Karpas-422 (cell line): ENCODE data around the gene PLG. TPM values are rescaled to one million over a fixed set of nuclear protein-coding genes. Genes with fewer than 3 reads are reported as not detected.
"Not testable (repeated sequence)": the region's sequence is repeated elsewhere in the genome, so short reads cannot be mapped to it uniquely, and the experiment has no call there.

ENCODE experiments used
- DNase-seq: peaks from one replicate; pipeline ENCODE4 v3.0.0-alpha.2; 2015
- H2AFZ ChIP-seq: fragments of 200-600 bp; sonication (generic); 2 replicates; pipeline ENCODE4 v1.6.1; 2014; ENCODE audit warnings: antibody characterized with exemption, low read length, mixed read lengths
- H3K27ac ChIP-seq: fragments of 200-600 bp; sonication (generic); 2 replicates; pipeline ENCODE4 v1.5.1; 2014; ENCODE audit warnings: mild to moderate bottlenecking, low read length, moderate library complexity
- H3K27me3 ChIP-seq: fragments of 200-600 bp; sonication (generic); 2 replicates; pipeline ENCODE4 v1.6.1; 2014; ENCODE audit warnings: low read length, mixed read lengths
- H3K36me3 ChIP-seq: fragments of 200-600 bp; sonication (generic); 2 replicates; pipeline ENCODE4 v1.6.1; 2014; ENCODE audit warnings: low read length, mixed read lengths; ENCODE audit not compliant: insufficient read depth
- H3K4me1 ChIP-seq: fragments of 200-600 bp; sonication (generic); 2 replicates; pipeline ENCODE4 v1.6.1; 2014; ENCODE audit warnings: mild to moderate bottlenecking, low read length, mixed read lengths
- H3K4me2 ChIP-seq: fragments of 200-600 bp; sonication (generic); 2 replicates; pipeline ENCODE4 v1.6.1; 2014; ENCODE audit warnings: low read length, low read depth, mild to moderate bottlenecking; ENCODE audit not compliant: poor library complexity, severe bottlenecking
- H3K4me3 ChIP-seq: fragments of 200-600 bp; sonication (generic); 2 replicates; pipeline ENCODE4 v1.5.1; 2014; ENCODE audit warnings: mild to moderate bottlenecking, antibody characterized with exemption, low read length, mixed read lengths
- H3K79me2 ChIP-seq: fragments of 200-600 bp; sonication (generic); 2 replicates; pipeline ENCODE4 v1.6.1; 2014; ENCODE audit warnings: mild to moderate bottlenecking, low read length, mixed read lengths
- H3K9ac ChIP-seq: fragments of 200-600 bp; sonication (generic); 2 replicates; pipeline ENCODE4 v1.6.0; 2014; ENCODE audit warnings: low read length
- H3K9me2 ChIP-seq: fragments of 200-600 bp; sonication (generic), shearing (Covaris generic); replicated peaks from 2 replicates; pipeline ENCODE4 v1.6.0; 2014; ENCODE audit warnings: mild to moderate bottlenecking, low read length, moderate library complexity; ENCODE audit not compliant: insufficient read depth
- H3K9me3 ChIP-seq: fragments of 300-700, 200-600 bp; sonication (generic); 2 replicates; pipeline ENCODE4 v1.6.1; 2014; ENCODE audit warnings: low read length, mixed read lengths
- H4K20me1 ChIP-seq: fragments of 200-600 bp; sonication (generic); 2 replicates; pipeline ENCODE4 v1.6.1; 2014; ENCODE audit warnings: mild to moderate bottlenecking, antibody characterized with exemption, low read length, low read depth; ENCODE audit not compliant: insufficient read depth
- total RNA-seq: library from RNA; depleted of rRNA; stranded (reverse); fragments of >200 nt; shearing (Covaris generic); gene quantifications from 2 replicates; pipeline ENCODE4 v1.2.3, GENCODE V29; 2014; ENCODE audit warnings: low replicate concordance

PLG gene
- total RNA-seq, 1 experiment from 2014 or later, result not detected

GRCh38 chr6:160692369-160692959 is 9.6 kb upstream of the PLG start:
- Histone ChIP-seq H3K36me3 (no peaks in the 10 kb centered on the region), H3K79me2 (no peaks in the 10 kb centered on the region), H3K9me3 (no peaks in the 10 kb centered on the region), H3K27ac (no peak overlapping the region), H3K9me2 (no peaks in the 10 kb centered on the region), H3K4me2 (no peak overlapping the region), H4K20me1 (no peaks in the 10 kb centered on the region), H2AFZ (no peak overlapping the region), H3K9ac (no peak overlapping the region), H3K4me3 (no peak overlapping the region), H3K27me3 (no peaks in the 10 kb centered on the region), H3K4me1 (no peaks in the 10 kb centered on the region)
- peak; percentile 56 for DNase-seq

- H3K4me2 ChIP-seq, H3K9ac ChIP-seq, H3K27ac ChIP-seq, H4K20me1 ChIP-seq, H2AFZ ChIP-seq, H3K9me3 ChIP-seq, DNase-seq, H3K79me2 ChIP-seq, H3K4me3 ChIP-seq, H3K4me1 ChIP-seq, H3K36me3 ChIP-seq, H3K9me2 ChIP-seq, H3K27me3 ChIP-seq: not testable (repeated sequence)
These were observed 7.0 kb upstream of the PLG start for GRCh38 chr6:160695025-160695424.

- not testable (repeated sequence) for H4K20me1 ChIP-seq, H3K9me2 ChIP-seq, H3K79me2 ChIP-seq, H3K36me3 ChIP-seq, H3K4me2 ChIP-seq, DNase-seq, H3K9ac ChIP-seq, H2AFZ ChIP-seq, H3K9me3 ChIP-seq, H3K27me3 ChIP-seq, H3K4me1 ChIP-seq, H3K27ac ChIP-seq, H3K4me3 ChIP-seq
These were observed 6.4 kb upstream of the PLG start for GRCh38 chr6:160695622-160696021.

GRCh38 chr6:160696884-160697283 is 5.2 kb upstream of the PLG start:
- not testable (repeated sequence) for H3K4me1 ChIP-seq, H3K4me2 ChIP-seq, H3K36me3 ChIP-seq, H3K4me3 ChIP-seq, H2AFZ ChIP-seq, DNase-seq, H3K27ac ChIP-seq, H3K27me3 ChIP-seq, H3K9me3 ChIP-seq, H4K20me1 ChIP-seq, H3K9ac ChIP-seq, H3K9me2 ChIP-seq, H3K79me2 ChIP-seq

- Histone ChIP-seq H2AFZ (no peak overlapping the region), H3K9me2 (no peaks in the 10 kb centered on the region), H3K27ac (no peak overlapping the region), H3K4me3 (no peak overlapping the region), H3K4me2 (no peak overlapping the region), H3K36me3 (no peaks in the 10 kb centered on the region), H4K20me1 (no peaks in the 10 kb centered on the region), H3K9me3 (no peaks in the 10 kb centered on the region), H3K9ac (no peak overlapping the region), H3K27me3 (no peaks in the 10 kb centered on the region), H3K4me1 (peaks cover 5% of the 10 kb centered on the region), H3K79me2 (no peaks in the 10 kb centered on the region)
- no peak for DNase-seq
These were observed 4.2 kb upstream of the PLG start for GRCh38 chr6:160697826-160698225.

- H3K27ac ChIP-seq, DNase-seq, H3K4me3 ChIP-seq, H3K4me1 ChIP-seq, H3K79me2 ChIP-seq, H3K9me3 ChIP-seq, H2AFZ ChIP-seq, H3K36me3 ChIP-seq, H3K9ac ChIP-seq, H3K4me2 ChIP-seq, H3K27me3 ChIP-seq, H4K20me1 ChIP-seq, H3K9me2 ChIP-seq: not testable (repeated sequence)
These were observed 2.6 kb downstream of the PLG start for GRCh38 chr6:160704688-160705087.

GRCh38 chr6:160708993-160709392 is 6.9 kb downstream of the PLG start:
- H4K20me1 ChIP-seq, H3K4me3 ChIP-seq, H3K9ac ChIP-seq, H3K27me3 ChIP-seq, H3K4me2 ChIP-seq, H3K9me3 ChIP-seq, H3K27ac ChIP-seq, H2AFZ ChIP-seq, H3K79me2 ChIP-seq, H3K4me1 ChIP-seq, H3K9me2 ChIP-seq, DNase-seq, H3K36me3 ChIP-seq: not testable (repeated sequence)

GRCh38 chr6:160714731-160715316 is 12.8 kb downstream of the PLG start:
- Histone ChIP-seq H3K4me2 (no peak overlapping the region), H3K79me2 (no peaks in the 10 kb centered on the region), H3K9me2 (no peaks in the 10 kb centered on the region), H3K27ac (no peak overlapping the region), H3K9me3 (no peaks in the 10 kb centered on the region), H3K36me3 (no peaks in the 10 kb centered on the region), H3K4me1 (no peaks in the 10 kb centered on the region), H3K9ac (no peak overlapping the region), H4K20me1 (no peaks in the 10 kb centered on the region), H3K4me3 (no peak overlapping the region), H3K27me3 (no peaks in the 10 kb centered on the region), H2AFZ (no peak overlapping the region)
- DNase-seq, result no peak

GRCh38 chr6:160730911-160731310 is 28.9 kb downstream of the PLG start:
- H3K4me2 ChIP-seq, result no peak overlapping the region
- no peaks in the 10 kb centered on the region for H4K20me1 ChIP-seq
- H3K27ac ChIP-seq, result no peak overlapping the region
- no peak overlapping the region for H3K9ac ChIP-seq
- no peaks in the 10 kb centered on the region for H3K4me1 ChIP-seq
- no peak for DNase-seq
- no peaks in the 10 kb centered on the region for H3K9me3 ChIP-seq
- no peaks in the 10 kb centered on the region for H3K9me2 ChIP-seq
- H3K36me3 ChIP-seq, result no peaks in the 10 kb centered on the region
- H3K4me3 ChIP-seq, result no peak overlapping the region
- H3K27me3 ChIP-seq, result no peaks in the 10 kb centered on the region
- no peaks in the 10 kb centered on the region for H3K79me2 ChIP-seq
- H2AFZ ChIP-seq, result no peak overlapping the region
